ENCODE measurements around the gene RALGAPA1.

The RALGAPA1 gene

GRCh38 chr14:35712466-35712865 is 96.6 kb downstream of the RALGAPA1 start:
- no peak overlapping the region for H3K4me3 ChIP-seq (ENCODE audit: low read depth, low read length)
- no peak for TF ChIP-seq CTCF (IDR thresholded peaks at IDR 0.05; ENCODE audit: borderline replicate concordance, insufficient read depth, low read depth, low read length)

- TF ChIP-seq CTCF (IDR thresholded peaks at IDR 0.05; ENCODE audit: borderline replicate concordance, insufficient read depth, low read depth, low read length): no peak
- no peak overlapping the region for H3K4me3 ChIP-seq (ENCODE audit: low read depth, low read length)
These were observed 101.0 kb downstream of the RALGAPA1 start for GRCh38 chr14:35708062-35708461.

- no peak for TF ChIP-seq CTCF (IDR thresholded peaks at IDR 0.05; ENCODE audit: borderline replicate concordance, insufficient read depth, low read depth, low read length)
- H3K4me3 ChIP-seq (ENCODE audit: low read depth, low read length): no peak overlapping the region
These were observed 103.5 kb downstream of the RALGAPA1 start for GRCh38 chr14:35705636-35706035.

- no peak for TF ChIP-seq CTCF (IDR thresholded peaks at IDR 0.05; ENCODE audit: borderline replicate concordance, insufficient read depth, low read depth, low read length)
- no peak overlapping the region for H3K4me3 ChIP-seq (ENCODE audit: low read depth, low read length)
These were observed 104.2 kb downstream of the RALGAPA1 start for GRCh38 chr14:35704793-35705493.

GRCh38 chr14:35701531-35701930 is 107.6 kb downstream of the RALGAPA1 start:
- no peak overlapping the region for H3K4me3 ChIP-seq (ENCODE audit: low read depth, low read length)
- no peak for TF ChIP-seq CTCF (IDR thresholded peaks at IDR 0.05; ENCODE audit: borderline replicate concordance, insufficient read depth, low read depth, low read length)

GRCh38 chr14:35699791-35700444 is 109.2 kb downstream of the RALGAPA1 start:
- no peak for TF ChIP-seq CTCF (IDR thresholded peaks at IDR 0.05; ENCODE audit: borderline replicate concordance, insufficient read depth, low read depth, low read length)

GRCh38 chr14:35696575-35696974 is 112.5 kb downstream of the RALGAPA1 start:
- TF ChIP-seq CTCF (IDR thresholded peaks at IDR 0.05; ENCODE audit: borderline replicate concordance, insufficient read depth, low read depth, low read length): no peak
- no peak overlapping the region for H3K4me3 ChIP-seq (ENCODE audit: low read depth, low read length)

More at GRCh38 chr14:35699791-35700444, 109.2 kb downstream of the RALGAPA1 start:
- no peak overlapping the region for H3K4me3 ChIP-seq (ENCODE audit: low read depth, low read length)

Data from GM12875 (cell line).